Measurements from ENCODE around the gene ZNF497.
"Not testable (repeated sequence)": the region's sequence is repeated elsewhere in the genome, so short reads cannot be mapped to it uniquely, and the experiment has no call there.

Gene ZNF497

DNA sequence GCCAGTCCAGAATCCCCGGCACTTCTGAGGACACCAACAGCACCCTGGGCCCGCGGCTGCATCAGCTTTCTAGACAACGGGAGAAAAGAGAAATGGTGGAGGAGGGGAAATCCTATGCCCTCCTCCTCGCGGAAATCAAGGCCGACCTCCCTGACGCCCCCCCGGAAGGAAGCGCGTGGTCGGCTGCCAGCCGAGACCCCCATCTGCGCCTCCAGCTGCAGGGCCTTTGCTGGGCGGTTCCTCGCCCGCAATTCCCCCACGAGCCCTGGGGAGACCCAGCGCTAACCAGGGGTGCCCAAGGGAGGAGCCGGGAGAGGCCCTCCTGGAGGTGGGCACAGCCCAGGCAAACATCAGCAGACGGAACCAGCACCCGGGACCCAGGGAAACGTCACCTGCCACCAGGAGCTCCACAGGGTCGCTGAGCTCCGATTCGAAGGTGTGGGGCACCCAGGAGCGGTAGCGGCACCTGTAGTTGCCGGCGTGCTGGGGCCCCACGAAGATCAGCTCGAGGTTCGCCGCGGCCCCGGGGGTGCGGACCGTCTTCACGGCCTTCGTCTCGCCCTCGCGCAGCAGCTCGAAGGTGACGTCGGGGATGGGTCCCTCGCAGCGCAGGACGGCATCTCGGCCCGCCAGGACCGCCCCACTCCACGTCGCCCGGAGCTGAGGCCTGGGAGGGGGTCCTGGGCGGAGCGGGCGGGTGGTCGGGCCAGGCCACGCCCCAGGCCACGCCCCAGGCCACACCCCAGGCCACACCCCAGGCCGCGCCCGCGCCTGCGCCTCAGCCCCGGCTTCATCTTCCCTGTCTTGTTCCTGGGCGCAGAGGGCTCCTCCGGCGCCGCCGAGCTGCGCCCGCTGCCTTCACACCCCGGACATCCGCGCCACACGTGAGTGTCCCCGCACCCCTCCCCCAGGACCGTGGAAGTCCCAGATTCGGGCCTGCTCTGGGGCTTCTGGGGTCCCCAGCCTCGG is 15.3 kb downstream of the ZNF497 start:
- peak; percentile 69 to 80 for DNase-seq

DNA sequence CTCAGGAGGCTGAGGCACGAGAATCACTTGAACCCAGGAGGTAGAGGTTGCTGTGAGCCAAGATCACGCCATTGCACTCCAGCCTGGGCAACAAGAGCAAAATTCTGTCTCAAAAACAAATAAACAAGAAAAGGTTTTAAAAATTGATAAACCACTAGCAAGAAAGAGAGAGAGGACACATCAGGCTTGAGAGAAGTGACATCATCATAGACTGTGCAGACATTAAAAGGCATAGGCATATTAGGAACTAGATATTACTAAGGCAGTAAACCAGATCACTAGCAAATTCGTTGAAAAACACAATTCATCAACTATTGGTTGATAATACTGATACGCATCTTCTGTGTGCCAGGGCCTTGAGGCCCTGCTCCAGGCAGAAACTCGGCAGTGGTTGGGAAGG is 17.0 kb downstream of the ZNF497 start:
- DNase-seq, result no peak

DNA sequence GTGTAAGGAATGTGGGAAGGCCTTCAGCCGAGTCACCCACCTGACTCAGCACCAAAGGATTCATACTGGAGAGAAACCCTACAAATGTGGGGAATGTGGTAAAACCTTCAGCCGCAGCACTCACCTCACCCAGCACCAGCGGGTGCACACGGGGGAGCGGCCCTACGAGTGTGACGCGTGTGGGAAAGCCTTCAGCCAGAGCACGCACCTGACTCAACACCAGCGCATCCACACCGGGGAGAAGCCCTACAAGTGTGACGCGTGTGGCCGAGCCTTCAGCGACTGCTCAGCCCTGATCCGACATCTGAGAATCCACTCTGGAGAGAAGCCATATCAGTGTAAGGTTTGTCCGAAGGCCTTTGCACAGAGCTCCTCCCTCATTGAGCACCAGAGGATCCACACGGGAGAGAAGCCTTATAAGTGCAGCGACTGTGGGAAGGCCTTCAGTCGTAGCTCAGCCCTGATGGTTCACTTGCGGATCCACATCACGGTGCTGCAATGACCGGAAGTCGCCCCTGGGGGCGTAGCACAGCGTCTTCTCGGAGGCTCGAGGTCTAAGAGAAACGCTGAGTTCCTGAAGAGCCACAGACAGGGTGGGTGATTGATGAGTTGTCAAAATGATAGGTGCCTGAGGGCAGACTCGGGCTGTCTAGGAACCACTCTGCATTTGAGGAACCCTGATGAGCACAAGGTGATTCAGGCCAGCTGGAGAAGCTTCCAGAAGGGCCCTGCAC is 23.6 kb downstream of the ZNF497 start:
- no peak for DNase-seq

DNA sequence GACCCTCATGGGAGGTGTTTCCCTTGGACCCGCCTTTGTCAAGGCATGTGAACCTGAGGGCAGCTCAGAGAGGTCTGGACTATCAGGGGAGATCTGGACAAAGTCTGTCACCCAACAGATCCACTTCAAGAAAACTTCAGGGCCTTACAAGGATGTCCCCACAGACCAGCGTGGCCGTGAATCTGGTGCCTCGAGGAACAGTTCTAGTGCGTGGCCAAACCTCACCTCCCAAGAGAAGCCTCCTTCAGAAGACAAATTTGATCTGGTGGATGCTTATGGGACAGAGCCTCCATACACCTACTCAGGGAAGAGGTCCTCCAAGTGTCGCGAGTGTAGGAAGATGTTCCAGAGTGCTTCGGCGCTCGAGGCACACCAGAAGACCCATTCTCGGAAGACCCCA is 24.2 kb downstream of the ZNF497 start:
- no peak for DNase-seq

DNA sequence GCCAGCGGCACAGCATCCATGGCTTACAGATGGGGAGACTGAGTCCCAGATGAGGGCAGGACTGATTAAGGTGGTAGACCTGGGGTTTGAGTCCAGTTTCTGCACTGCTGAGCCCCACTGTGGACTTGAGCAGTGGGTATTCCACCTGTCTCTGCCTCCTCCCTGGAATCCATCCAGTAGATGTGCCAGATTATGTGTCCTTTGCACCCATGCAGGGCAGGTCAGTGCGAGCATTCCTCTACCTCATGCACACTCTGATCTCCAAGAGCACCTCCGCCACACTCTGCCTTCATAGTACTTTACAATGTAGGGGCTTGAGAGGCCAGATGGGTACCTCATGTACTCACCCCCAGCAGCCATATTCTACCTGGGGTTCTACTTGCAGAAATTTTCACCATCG is 25.7 kb downstream of the ZNF497 start:
- DNase-seq, result no peak

DNA sequence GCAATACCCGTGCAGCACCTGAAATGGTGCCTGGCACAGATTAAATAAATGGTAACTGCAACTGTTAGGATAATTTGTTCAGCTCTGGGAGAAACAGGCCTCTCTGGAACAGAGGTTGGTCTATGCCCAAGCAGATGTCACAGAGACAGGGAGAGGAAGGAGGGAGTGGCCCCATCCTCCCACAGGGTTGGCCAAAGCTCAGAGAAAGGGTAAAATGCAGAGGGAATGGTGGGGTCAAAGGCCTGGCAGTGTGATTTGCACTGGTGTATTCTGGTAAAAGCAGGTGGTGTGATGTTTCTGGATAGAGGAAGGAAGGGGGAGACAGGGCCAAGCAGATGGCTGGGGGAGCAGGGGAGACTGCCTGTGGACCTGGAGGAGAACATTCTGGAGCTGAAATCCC is 26.3 kb downstream of the ZNF497 start:
- no peak for DNase-seq

DNA sequence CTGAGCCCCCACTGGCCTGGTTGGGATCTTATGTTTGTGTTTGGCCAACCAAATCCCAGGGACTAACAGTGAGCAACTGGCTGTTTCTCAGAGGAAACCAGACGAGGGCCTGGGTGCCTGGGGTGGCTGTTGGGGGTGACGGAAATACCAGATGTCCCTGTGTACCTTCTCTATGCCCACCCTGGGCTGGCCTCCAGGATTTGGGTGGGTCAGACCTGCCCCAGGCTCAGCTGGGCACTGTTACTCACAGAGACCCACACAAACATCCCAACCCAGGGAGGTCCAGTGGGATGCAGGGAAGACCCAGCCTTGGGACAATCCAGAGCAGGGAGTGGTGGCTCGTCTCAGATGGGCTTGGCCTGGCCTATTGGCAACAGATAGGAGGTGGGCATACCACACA is 26.9 kb downstream of the ZNF497 start:
- DNase-seq, result no peak

DNA sequence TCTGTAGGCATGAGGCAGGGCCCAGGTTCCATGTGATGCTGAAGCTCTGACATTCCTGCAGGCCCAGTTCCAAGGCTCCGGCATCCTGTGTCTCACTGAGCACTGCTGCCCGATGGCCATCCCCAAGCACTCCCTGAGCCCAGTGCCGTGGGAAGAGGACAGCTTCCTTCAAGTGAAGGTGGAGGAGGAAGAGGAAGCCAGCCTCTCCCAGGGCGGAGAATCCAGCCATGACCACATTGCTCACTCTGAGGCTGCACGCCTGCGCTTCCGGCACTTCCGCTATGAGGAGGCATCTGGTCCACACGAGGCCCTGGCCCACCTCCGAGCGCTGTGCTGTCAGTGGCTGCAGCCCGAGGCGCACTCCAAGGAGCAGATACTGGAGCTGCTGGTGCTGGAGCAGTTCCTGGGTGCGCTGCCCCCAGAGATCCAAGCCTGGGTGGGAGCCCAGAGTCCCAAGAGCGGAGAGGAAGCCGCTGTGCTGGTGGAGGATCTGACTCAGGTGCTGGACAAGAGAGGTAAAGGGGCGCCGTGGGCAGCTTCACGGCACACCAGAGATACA is 27.8 kb downstream of the ZNF497 start:
- DNase-seq, result no peak

DNA sequence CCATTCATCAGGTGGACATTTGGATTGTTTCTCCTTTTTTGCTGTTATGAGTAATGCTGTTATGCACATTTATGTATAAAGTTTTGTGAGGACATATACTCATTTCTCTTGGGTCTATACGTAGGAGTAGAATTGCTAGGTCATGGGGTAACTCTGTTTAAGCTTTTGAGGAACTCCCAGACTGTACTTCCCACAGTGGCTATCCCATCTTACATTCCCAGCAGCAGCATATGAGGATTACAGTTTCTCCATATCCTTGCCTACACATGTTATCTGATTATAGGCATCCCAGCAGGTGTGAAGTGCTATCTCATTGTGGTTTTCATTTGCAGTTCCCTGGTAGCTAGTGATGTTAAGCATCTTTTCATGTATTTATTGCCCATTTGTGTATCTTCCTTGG is 29.9 kb downstream of the ZNF497 start:
- no peak for DNase-seq

DNA sequence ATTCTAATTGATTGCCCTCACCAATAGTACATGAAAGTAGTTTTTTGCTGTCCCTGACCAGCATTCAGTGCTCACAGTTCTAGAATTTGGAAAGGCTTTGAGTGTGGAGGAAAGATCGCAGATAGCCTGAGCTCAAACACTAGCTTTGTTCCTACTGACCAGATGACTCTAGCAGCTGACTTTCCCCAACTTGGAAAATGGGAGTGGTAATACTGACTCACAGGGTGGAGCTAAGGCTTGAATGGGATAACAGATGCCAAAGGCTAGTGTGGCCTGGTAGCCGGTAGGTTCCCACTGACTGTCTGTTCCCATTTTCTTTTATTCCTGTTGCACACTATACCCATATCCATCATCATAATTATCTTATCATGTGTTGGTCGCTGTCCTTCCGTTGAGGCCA is 32.1 kb downstream of the ZNF497 start:
- DNase-seq, result no peak

DNA sequence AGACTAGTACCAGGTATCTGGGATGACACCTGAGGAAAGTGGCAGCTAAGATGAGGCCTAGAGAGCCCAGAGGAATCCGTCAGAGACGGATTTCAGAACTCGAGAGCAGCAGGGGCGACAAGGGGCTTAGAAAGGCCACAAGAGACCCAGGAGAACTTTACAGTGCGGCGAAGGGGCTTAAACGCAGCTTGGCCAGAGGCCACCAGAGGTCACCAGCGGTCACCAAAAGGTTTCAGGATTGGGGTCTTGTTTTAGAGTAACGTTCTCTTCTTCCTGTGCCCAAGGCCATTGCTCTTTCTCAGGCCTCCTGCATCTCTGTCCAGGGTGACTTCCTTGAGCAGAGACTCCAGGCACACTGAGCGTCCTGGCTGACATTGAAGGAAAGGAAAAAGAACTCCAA is 33.6 kb downstream of the ZNF497 start:
- peak; percentile 2 to 15 for DNase-seq

DNA sequence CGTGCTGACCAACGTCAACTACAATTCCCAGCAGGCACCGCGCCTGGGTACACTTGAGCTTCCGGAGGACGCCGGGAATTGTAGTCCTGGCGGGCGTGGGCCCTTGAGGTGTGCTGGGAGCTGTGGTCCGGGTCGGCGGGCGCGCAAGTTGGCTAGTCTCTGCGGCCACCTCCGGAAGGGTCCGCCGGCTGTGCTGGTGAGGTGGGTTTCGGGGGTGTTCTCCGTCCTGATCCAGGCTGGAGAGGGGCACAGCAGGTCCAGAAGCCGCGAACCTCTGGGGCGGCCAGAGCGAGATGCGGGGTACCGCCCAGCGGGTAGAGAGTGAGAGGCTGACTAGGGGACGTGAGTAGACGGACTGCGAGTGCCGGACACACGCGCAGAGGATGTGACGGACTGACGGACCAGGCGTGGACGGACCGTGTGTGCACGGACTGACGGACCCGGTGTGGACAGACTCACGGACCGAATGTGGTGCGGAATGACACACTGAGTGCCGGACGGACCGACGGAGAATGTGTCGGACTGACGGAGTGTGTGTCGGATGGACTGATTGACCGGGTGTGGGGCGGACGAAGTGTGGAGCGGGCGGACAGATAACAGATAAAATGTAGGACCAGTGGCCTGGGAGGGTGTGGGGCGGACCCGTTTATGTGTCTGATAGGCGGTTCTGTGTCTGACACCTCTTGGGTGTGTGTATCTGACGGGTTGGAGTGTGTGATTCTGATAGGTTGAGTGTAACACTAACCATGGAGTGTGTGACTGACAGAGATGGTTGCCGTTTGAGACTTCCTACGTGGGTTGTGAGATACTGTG is 35.4 kb downstream of the ZNF497 start, which contains the start of gene ZSCAN22:
TSS of gene ZSCAN22 (plus strand) at position 81 of the 813 bp plus-strand sequence. CDS start 7,809 bp downstream, outside the sequence.
- peak; percentile 93 to 95 for DNase-seq

DNA sequence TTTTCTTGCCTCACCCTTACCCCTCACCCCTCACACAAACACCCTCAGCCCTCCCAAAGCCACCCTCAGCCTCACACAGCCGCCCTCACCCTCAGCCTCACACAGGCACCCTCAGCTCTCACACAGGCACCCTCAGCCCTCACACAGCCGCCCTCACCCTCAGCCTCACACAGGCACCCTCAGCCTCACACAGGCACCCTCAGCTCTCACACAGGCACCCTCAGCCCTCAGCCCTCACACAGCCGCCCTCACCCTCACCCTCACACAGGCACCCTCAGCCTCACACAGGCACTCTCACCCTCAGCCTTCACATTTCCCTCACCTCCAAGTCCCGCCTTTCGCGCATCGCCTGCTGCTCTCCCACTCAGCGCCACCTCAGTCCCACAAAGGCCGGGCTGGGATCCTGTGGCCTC is 36.0 kb downstream of the ZNF497 start:
- no peak for DNase-seq

DNA sequence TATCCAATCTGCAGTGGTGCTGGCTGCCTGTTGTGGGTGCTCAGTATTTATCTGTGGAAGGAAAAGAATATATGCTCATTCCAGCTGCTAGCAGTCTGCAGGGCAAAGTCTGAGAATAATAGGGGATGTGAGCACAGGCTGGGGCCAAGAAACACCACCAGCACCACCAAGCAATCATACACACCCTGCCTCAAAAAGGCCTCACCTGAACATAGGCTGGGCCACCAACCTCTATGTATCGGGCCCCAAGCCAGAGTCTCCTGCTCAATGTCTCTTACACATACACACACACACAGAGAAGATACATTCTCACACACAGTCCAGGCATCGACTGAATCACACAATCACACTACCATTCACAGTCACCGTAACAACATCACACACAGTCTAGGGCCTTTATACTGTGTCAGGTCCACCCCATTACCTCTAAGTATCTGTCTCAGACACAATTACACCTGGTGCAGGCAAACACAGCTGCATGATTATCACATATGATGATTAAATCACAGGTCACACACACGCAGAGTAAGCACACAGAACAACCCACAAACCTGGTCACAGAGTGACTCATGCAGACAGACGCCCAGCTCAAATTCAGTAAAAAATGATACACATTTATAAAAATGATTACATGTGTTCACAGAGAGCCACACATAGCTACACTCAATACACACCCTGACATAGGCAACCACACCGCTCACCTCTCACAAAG is 37.1 kb downstream of the ZNF497 start:
- DNase-seq, result peak; percentile 24 to 70

DNA sequence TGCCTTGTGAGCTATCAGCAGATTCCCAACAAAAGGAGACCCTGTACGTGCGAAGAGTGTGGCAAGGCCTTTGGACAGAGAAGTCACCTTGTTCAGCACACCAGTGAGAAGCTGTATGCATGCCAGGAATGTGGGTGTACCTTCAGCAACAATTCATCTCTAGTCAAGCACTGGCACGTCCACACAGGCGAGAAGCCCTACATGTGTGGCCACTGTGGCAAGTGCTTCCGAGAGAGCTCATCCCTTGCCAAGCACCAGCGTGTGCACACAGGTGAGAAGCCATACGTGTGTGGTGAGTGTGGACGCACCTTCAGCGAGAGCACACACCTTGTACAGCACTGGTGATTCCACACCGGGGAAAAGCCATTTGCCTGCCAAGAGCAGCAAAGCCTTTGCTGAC is 43.3 kb downstream of the ZNF497 start:
- no peak for DNase-seq

DNA sequence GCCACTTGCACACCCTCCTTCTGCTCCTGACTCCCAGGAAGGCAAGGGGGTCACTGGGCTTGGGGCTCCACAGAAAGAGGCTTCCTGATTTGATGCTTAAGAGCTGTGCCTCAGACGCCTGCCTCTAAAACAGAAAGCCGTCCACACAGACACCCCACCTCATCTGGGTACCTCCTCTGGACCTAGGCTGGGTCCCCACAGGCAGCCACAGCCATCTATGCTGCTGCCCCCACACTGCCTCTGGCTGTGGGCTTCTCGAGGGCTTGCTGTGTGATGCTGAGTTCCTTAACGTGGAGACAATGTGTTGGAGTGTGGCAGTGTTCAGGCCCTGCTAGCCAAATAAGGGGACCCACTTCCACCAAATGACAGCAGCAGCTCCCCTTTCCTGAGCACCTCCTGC is 44.3 kb downstream of the ZNF497 start:
- DNase-seq, result no peak

DNA sequence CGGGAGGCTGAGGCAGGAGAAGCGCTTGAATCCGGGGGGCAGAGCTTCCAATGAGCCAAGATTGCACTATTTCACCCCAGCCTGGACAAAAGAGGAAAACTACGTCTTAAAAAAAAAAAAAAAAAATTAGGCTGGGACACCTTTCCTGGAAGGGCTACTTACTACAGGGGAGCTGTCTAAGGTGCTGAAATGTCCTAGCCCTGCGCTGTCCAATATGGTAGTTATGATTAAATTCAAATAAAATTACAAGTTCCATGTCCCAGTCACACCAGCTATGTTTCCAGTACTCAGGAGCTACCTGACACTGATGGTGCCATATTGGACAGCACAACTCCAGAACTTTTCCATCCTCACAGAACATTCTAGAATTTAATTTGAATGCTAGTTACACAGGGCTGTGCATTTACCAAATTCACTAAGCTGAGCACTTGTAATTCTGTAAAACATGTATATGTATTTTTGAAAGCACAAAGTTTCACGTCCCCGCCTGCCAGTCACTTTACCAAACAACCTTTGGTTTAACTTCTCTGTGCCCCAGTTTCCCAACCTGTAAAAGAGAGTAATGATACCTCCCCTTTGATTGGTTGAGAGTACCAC is 45.0 kb downstream of the ZNF497 start:
- DNase-seq, result no peak

DNA sequence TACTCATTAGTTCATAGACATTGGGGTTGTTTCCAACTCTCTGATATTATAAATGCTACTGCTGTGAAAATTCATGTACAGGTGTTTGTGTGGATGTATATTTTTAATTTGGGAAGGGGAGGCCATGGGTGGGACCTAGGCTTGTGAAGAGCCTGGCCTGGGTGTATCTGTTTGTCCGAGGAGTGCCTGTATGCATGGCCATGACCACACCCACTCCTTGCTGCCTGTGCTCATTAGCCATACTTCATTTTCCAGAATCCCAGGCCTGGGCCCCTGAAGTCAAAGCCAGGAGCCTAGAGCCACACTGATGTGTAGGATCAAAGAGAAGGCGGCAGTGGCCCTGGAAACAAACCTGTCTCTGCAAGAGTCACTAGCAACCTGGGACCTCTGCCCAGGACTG is 47.0 kb downstream of the ZNF497 start:
- no peak for DNase-seq

DNA sequence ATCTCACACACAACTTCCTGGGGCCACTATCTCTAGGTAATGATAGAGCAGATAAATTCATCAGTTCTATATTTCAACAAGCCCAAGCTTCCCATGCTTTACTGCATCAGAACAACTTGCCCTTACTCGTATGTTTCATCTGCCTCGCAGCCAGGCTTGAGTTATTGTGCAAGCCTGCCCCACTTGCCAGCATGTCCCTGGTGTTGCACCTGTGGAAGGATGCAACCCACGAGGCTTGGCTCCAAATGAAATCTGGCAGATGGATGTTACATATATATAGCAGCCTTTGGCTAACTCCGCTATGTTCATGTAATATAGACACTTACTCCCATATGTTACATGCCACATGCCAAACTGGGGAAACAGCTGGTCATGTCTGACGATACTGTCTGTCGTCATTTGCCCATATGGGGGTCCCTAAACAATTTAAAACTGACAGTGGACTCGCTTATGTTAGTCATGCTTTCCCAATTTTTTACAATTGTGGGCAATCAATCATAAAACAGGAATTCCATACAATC is 51.1 kb downstream of the ZNF497 start:
- DNase-seq, result no peak

DNA sequence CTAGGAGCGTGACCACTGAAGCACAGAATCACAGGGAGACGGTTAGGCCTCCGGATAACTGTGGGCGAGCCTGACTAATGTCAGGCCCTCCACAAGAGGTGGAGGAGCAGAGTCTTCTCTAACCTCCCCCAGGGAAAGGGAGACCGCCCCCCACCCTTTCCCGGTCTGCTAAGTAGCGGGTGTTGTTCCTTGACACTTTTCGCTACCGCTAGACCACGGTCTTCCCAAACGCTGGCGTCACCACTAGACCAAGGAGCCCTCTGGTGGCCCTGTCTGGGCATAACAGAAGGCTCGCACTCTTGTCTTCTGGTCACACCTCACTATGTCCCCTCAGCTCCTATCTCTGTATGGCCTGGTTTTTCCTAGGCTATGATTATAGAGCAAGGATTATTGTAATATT is 51.9 kb downstream of the ZNF497 start:
- not testable (repeated sequence) for DNase-seq

DNA sequence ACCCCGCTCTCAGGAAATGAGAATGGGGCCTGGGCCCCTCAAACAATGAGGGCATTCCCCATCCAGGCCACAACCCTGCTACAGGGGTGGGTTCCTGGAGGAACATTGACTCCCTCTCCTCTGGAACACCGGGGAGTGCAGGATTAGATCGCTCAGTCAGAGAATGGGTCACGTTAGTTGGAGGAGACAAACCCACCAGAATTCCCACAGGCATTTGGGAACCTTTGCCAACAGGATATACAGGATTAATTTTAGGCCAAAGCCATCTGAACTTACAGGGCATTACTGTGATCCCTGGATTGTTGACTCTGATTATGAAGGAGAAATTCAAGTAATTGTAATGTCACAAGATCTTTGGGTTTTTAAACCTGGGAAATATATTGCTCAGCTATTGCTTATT is 54.8 kb downstream of the ZNF497 start:
- no peak for DNase-seq

All from NCI-H2081 (cell line).